MM.1S (cell line): ENCODE results near the gene USP10.

Experiments used
- DNase-seq: peaks from one replicate; pipeline ENCODE4 v3.0.0-alpha.2; 2015
- H2AFZ ChIP-seq: fragments of 300-600 bp; sonication (generic); 2 replicates; pipeline ENCODE4 v1.6.0; 2016; ENCODE audit warnings: antibody characterized with exemption, low read length
- H3F3A ChIP-seq: fragments of 300-600 bp; sonication (generic); 2 replicates; pipeline ENCODE4 v1.6.1; 2016; ENCODE audit warnings: mild to moderate bottlenecking, antibody characterized with exemption, low read length, moderate library complexity, mixed read lengths; ENCODE audit not compliant: insufficient read depth
- H3K27ac ChIP-seq: fragments of 300-600 bp; sonication (generic); 2 replicates; pipeline ENCODE4 v1.5.1; 2016; ENCODE audit warnings: mild to moderate bottlenecking, low read length
- H3K27me3 ChIP-seq: fragments of 300-600 bp; sonication (generic); replicated peaks from 2 replicates; pipeline ENCODE4 v1.6.0; 2016; ENCODE audit warnings: low read length; ENCODE audit not compliant: insufficient read depth
- H3K36me3 ChIP-seq: fragments of 300-600 bp; sonication (generic); replicated peaks from 2 replicates; pipeline ENCODE4 v1.6.1; 2016; ENCODE audit warnings: mild to moderate bottlenecking, low read length, mixed read lengths; ENCODE audit not compliant: insufficient read depth
- H3K4me1 ChIP-seq: fragments of 300-600 bp; sonication (generic); 2 replicates; pipeline ENCODE4 v1.6.1; 2016; ENCODE audit warnings: low read length, mixed read lengths
- H3K4me2 ChIP-seq: fragments of 300-600 bp; sonication (generic); 2 replicates; pipeline ENCODE4 v1.6.0; 2016; ENCODE audit warnings: low read depth, low read length
- H3K4me3 ChIP-seq: fragments of 300-600 bp; sonication (generic); 2 replicates; pipeline ENCODE4 v1.5.1; 2016; ENCODE audit warnings: low read length, mixed read lengths
- H3K79me2 ChIP-seq: fragments of 300-600 bp; sonication (generic); 2 replicates; pipeline ENCODE4 v1.6.1; 2016; ENCODE audit warnings: mixed run types, low read length, mixed read lengths
- H3K9ac ChIP-seq: fragments of 300-600 bp; sonication (generic); 2 replicates; pipeline ENCODE4 v1.6.1; 2016; ENCODE audit warnings: low read length, mixed read lengths
- H3K9me2 ChIP-seq: fragments of 300-600 bp; sonication (generic); replicated peaks from 2 replicates; pipeline ENCODE4 v1.6.1; 2016; ENCODE audit warnings: mild to moderate bottlenecking, low read length, mixed read lengths; ENCODE audit not compliant: insufficient read depth
- H3K9me3 ChIP-seq: fragments of 300-600 bp; sonication (generic); replicated peaks from 2 replicates; pipeline ENCODE4 v1.6.1; 2016; ENCODE audit warnings: mild to moderate bottlenecking, low read length, mixed read lengths; ENCODE audit not compliant: insufficient read depth
- H4K20me1 ChIP-seq: fragments of 300-600 bp; sonication (generic); 2 replicates; pipeline ENCODE4 v1.6.1; 2016; ENCODE audit warnings: mild to moderate bottlenecking, low read length, moderate library complexity, mixed read lengths; ENCODE audit not compliant: insufficient read depth
- CTCF ChIP-seq: fragments of 300-600 bp; sonication (generic); IDR thresholded peaks from 2 replicates; pipeline ENCODE4 v1.5.1; 2016; ENCODE audit warnings: antibody characterized with exemption, low read length, mixed read lengths
- EZH2 ChIP-seq: fragments of 300-600 bp; sonication (generic); optimal IDR thresholded peaks from 2 replicates; pipeline ENCODE3; 2017; ENCODE audit warnings: low read depth, mild to moderate bottlenecking, antibody characterized with exemption, low read length, mixed read lengths
- EZH2phosphoT487 ChIP-seq: fragments of 300-600 bp; sonication (generic); IDR thresholded peaks from 2 replicates; pipeline ENCODE4 v1.6.1; 2018; ENCODE audit warnings: antibody characterized with exemption, low read length

USP10 gene

DNA sequence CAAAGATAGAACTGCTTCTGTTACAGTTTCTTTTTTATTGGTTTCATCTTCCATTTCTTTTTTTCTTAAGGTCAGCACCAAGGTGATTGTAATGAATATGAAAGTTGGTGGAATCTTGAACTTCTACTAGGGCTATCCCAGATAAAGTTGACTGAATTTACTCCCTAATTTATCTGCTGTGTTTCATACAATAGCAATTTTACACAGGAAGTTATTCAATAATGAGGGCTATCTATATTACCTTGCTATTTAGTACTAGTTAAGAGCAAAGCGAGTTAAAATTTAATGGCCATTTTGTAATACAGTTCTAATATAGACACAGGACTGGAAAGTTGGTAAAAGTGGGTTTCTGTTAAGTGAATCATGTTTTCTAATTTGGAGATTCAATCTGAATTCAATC, 24.1 kb downstream of the USP10 start:
- Histone ChIP-seq H3K79me2 (peaks cover 86% of the 10 kb centered on the region), H4K20me1 (peaks cover 12% of the 10 kb centered on the region), H3K27me3 (no peaks in the 10 kb centered on the region), H3K4me3 (no peak overlapping the region), H3K9me2 (no peaks in the 10 kb centered on the region), H3K9me3 (no peaks in the 10 kb centered on the region), H3K27ac (no peak overlapping the region), H3K4me1 (0 out of 2 replicates have a peak, but pooled peaks cover 5% of the 10 kb centered on the region), H2AFZ (no peak overlapping the region), H3K4me2 (no peak overlapping the region), H3K9ac (no peak overlapping the region), H3F3A (no peaks in the 10 kb centered on the region), H3K36me3 (no peaks in the 10 kb centered on the region)
- no peak for DNase-seq
- no peak for TF ChIP-seq EZH2phosphoT487
- TF ChIP-seq EZH2 = no peak
- no peak for TF ChIP-seq CTCF

GRCh38 chr16:84724606-84725309, 25.0 kb downstream of the USP10 start:
- no peaks in the 10 kb centered on the region for H3K9me2 ChIP-seq
- no peak overlapping the region for H2AFZ ChIP-seq
- H3F3A ChIP-seq = no peaks in the 10 kb centered on the region
- DNase-seq = no peak
- H4K20me1 ChIP-seq = peaks cover 12% of the 10 kb centered on the region
- peaks cover 87% of the 10 kb centered on the region for H3K79me2 ChIP-seq
- H3K36me3 ChIP-seq = no peaks in the 10 kb centered on the region
- H3K27me3 ChIP-seq = no peaks in the 10 kb centered on the region
- H3K9ac ChIP-seq = no peak overlapping the region
- H3K27ac ChIP-seq = no peak overlapping the region
- 0 out of 2 replicates have a peak, but pooled peaks cover 5% of the 10 kb centered on the region for H3K4me1 ChIP-seq
- H3K9me3 ChIP-seq = no peaks in the 10 kb centered on the region
- no peak for TF ChIP-seq CTCF
- TF ChIP-seq EZH2 = no peak
- TF ChIP-seq EZH2phosphoT487 = no peak
- H3K4me3 ChIP-seq = no peak overlapping the region
- no peak overlapping the region for H3K4me2 ChIP-seq

DNA sequence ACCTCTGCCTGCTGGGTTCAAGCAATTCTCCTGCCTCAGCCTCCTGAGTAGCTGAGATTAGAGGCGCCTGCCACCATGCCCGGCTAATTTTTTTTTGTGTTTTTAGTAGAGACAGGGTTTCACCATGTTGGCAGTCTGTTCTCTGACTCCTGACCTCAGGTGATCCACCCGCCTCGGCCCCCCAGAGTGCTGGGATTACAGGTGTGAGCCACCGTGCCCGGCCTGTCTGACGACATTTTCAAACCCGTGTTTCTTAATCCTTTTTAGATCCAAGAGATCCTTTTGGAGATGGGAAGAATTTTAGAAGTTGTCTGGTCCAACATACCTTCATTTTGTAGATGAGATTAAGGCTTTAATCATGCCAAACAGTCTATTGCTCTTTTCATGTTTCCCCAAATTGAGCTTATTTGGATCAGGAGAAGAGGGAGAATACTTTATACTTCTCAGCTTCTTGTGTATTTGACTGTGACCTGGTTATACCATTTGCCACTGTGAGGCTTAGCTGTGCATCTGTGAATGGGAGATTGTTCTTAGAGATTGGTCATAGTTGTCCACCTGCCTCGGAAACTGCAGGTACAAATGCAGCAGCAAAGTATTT, 25.8 kb downstream of the USP10 start:
- no peaks in the 10 kb centered on the region for H3K27me3 ChIP-seq
- no peak overlapping the region for H2AFZ ChIP-seq
- no peak overlapping the region for H3K4me3 ChIP-seq
- H3K4me1 ChIP-seq = 0 out of 2 replicates have a peak, but pooled peaks cover 5% of the 10 kb centered on the region
- peaks cover 12% of the 10 kb centered on the region for H4K20me1 ChIP-seq
- H3K4me2 ChIP-seq = no peak overlapping the region
- H3K9me3 ChIP-seq = no peaks in the 10 kb centered on the region
- no peaks in the 10 kb centered on the region for H3F3A ChIP-seq
- DNase-seq = no peak
- H3K79me2 ChIP-seq = peaks cover 89% of the 10 kb centered on the region
- TF ChIP-seq EZH2 = no peak
- no peak for TF ChIP-seq EZH2phosphoT487
- no peak for TF ChIP-seq CTCF
- H3K9me2 ChIP-seq = no peaks in the 10 kb centered on the region
- no peak overlapping the region for H3K27ac ChIP-seq
- no peaks in the 10 kb centered on the region for H3K36me3 ChIP-seq
- H3K9ac ChIP-seq = no peak overlapping the region
